Astrocyte of the hippocampus (primary cell): ENCODE measurements around the gene RABEP1.
"Not testable (repeated sequence)": the region's sequence is repeated elsewhere in the genome, so short reads cannot be mapped to it uniquely, and the experiment has no call there.

Experiments used
- DNase-seq: peaks from one replicate; pipeline ENCODE4 v3.0.0; 2011; ENCODE audit warnings: low read depth, low spot score

RABEP1 gene, protein sequence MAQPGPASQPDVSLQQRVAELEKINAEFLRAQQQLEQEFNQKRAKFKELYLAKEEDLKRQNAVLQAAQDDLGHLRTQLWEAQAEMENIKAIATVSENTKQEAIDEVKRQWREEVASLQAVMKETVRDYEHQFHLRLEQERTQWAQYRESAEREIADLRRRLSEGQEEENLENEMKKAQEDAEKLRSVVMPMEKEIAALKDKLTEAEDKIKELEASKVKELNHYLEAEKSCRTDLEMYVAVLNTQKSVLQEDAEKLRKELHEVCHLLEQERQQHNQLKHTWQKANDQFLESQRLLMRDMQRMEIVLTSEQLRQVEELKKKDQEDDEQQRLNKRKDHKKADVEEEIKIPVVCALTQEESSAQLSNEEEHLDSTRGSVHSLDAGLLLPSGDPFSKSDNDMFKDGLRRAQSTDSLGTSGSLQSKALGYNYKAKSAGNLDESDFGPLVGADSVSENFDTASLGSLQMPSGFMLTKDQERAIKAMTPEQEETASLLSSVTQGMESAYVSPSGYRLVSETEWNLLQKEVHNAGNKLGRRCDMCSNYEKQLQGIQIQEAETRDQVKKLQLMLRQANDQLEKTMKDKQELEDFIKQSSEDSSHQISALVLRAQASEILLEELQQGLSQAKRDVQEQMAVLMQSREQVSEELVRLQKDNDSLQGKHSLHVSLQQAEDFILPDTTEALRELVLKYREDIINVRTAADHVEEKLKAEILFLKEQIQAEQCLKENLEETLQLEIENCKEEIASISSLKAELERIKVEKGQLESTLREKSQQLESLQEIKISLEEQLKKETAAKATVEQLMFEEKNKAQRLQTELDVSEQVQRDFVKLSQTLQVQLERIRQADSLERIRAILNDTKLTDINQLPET

DNA sequence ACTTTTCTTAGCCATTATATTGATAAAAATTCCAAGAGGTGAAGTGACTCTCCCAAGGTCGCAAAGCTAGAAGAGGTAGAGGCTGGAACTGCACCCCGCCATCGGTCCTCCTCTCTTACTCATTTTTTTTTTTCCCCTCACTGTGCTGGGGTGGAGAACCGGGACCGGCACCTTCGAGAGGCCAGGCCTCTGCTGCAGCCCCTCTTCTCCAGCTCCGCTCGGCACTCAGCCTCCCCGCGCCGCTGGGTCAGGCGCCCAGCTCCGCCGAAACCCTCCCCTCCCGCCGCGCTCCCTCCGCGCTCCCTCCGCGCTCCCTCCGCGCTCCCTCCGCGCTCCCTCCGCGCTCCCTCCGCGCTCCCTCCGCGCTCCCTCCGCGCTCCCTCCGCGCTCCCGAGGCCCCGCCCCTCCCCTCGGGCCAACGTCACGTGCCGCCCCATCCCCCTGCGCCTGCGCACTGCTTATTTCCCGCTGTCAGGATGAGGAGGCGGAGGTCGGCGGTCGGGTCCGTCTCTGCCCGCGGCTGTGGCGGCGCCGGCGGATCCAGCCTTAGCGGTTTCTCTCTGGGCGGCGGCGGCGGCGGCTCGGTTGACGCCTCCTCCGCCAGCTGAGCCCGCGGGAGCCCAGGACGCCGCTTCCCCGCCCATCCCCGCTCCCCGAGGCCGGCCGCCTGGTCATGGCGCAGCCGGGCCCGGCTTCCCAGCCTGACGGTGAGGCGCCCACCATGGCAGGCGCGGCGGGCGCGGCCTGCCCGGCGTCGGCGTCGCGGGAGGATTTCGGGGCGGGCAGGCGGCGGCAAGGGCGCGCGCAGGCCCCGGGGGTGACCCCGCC is at the start of gene RABEP1:
Gene RABEP1 (plus strand): TSS at position 471 of the 828 bp plus-strand sequence. CDS start 203 bp downstream, at position 674.
- DNase-seq = peak; percentile 97

GRCh38 chr17:5233492-5233891 is 48.6 kb upstream of the RABEP1 start:
- not testable (repeated sequence) for DNase-seq

DNA sequence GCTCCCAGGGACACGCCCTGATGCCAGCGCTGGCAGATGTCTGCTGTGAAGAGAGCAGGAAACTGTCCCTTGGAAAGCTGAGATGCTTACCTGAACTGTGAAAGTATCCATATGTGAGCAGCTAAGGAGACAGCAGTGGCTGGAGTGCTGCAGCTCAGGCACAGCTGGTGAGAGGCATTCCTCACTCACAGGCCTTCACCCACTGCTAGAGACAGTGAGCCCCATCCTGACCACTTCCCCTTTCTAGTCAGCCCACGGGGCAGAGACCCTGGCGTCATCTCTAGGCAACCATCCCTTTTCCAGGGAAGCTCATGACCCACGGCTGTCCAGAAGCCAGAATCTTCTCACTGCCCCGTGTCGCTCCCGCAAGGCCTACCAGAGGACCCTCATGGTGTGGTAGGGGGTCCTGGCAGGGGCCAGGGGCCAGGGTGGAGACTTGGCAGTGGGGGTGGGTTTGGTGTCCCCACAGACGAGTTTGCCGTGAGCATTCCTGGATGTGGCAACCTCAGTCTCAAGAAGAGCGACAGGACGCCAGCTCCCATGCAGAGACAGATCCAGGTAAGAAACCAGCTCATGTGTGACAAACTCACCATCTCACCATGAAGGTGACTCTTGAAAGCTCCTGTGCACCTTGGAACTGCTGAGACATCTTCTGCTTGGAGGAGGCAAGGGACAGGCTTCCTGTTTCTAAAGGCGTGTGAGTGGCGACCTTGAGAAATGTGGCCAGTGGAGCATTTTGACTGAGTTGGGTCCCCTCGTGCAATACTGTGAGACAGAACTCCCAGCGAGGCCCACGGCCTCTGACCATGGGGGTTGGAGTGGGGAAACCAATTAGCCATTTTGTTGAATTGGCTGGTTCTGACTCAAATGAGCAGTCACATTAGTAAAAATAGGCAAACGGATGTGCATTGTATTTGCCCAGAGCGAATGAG is 47.2 kb upstream of the RABEP1 start, which contains the start of gene SCIMP:
Gene SCIMP (minus strand): TSS at position 216 of the 932 bp plus-strand sequence. CDS start 105 bp downstream, at position 111.
- no peak for DNase-seq

DNA sequence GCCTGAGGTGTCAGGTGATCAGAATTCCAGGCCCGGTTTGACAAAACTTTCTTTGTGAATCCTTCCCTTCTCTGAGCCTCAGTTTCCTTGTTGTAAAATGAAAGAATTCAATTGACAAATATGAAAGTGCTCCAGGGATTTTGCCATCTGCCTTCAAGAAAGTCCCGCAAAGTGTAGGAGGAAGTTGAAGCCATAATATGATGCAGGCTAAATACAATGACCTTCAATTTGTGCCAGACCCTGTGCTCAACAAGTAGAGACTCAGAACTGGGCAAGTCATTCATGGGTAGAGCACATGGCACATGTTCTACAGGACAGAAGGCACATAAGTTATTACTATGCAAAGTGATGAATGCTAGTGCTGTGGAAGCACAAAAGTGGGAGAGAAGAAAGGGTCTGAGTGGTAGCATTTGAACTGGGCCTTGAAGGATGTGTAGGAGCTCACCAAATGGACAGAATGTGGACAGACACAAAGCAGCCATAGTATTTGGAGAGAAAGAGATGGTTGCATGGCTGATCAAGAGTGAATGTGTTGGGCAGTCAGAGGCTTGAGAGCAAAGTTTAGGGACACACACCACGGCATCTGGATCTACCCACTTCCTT is 45.0 kb upstream of the RABEP1 start:
- no peak for DNase-seq

GRCh38 chr17:5237541-5238016 is 44.5 kb upstream of the RABEP1 start:
- DNase-seq = peak; percentile 44

DNA sequence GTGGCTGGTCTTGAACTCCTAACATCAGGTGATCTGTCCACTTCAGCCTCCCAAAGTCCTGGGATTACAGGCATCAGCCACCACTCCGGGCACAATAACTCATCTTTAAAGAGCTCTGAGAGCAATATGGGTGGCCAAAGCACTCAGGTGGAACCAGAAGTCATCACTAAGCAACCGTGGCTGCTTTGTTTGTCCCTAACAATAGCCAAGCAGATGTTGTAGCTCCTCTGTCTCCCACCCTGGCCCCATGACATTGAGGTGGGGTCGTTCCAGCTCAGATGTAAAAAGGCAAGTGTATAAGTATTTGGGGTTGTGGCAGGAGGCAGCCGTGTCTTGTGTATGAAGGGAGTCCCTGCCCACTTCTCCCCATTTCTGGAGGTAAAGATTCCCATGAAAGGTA is 43.8 kb upstream of the RABEP1 start:
- no peak for DNase-seq

DNA sequence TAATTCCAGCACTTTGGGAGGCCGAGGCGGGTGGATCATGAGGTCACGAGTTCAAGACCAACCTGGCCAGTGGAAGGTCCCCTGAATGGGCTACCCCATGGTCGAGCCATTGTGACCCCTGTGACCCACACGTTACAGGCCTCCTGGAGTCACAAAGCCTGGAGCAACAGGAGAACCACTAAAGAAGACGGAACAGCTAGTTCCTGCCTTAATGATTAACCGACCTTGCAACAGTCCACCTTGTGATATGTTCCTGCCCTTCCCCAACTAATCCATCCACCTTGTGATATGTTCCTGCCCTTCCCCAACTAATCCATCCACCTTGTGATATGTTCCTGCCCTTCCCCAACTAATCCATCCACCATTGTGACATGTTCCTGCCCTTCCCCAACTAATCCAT is 42.3 kb upstream of the RABEP1 start:
- DNase-seq = not testable (repeated sequence)

- no peak for DNase-seq
Observed at GRCh38 chr17:5241861-5242671, 40.0 kb upstream of the RABEP1 start.

- DNase-seq = no peak
Observed at GRCh38 chr17:5247621-5248020, 34.5 kb upstream of the RABEP1 start.

DNA sequence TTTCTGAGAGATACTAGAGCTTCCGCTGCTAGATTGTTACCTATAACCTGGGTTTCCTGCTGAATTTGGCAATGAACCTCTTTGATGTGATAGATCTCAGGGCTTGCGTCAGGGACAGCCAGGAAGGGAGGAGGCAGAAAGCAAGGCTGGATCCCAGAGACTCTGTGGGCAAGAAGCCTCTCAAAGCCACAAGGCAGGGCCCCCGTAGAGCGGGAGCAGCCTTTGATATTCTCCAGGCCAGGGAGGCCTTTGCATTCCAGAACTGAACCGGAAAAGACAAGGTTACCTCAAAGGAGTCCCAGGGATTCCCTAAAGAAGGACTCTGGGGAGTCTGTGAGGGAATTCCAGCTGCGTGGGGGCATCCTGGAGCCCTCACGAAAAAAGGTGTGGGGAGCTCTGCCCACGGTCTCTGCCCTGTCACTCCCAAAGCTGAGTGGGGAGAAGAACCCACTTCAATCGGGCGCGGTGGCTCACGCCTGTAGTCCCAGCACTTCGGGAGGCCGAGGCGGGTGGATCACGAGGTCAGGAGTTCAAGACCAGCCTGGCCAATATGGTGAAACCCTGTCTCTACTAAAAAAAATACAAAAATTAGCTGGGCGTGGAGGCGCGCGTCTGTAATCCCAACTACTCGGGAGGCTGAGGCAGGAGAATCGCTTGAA is 33.1 kb upstream of the RABEP1 start:
- DNase-seq = no peak

GRCh38 chr17:5249615-5250014 is 32.5 kb upstream of the RABEP1 start:
- peak; percentile 85 for DNase-seq

DNA sequence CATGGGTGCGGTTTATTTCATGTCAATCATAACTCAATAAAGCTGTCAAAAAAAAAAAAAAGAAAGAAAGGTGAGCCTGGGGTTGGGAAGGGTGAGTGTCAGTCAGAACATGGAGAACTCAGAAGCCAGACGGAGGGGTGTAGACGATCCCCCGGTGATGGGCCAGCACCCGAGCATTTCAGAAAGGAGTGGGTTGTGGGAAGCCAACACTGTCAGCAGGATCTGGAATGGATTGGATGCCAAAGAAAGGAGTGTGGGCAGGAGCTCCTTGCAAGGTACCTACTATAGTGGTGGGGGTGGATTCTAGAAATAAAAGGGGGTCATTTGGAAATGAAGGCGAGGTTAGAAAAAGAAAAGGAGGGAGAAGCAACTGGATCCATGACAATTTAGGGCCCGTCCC is 27.7 kb upstream of the RABEP1 start:
- no peak for DNase-seq

- no peak for DNase-seq
Observed at GRCh38 chr17:5254903-5255521, 27.1 kb upstream of the RABEP1 start.

DNA sequence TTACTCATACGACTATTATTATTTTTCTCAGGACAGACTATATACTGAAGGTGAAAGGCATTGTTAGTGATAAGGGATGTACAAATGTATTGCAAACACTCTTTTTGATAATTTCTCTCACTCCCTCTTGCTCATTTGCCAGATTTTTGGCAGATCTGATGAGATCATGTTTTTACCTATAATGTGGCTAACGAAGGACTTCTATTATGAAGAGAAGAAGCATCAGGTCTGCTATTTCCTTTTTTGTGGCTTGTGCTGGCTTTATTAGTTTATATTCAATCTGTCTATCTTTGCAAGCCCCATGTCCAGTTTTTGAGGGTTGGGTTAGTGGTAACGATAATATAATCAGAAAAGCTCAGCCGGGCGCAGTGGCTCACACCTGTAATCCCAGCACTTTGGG is 25.0 kb upstream of the RABEP1 start:
- no peak for DNase-seq

- DNase-seq = no peak
Observed at GRCh38 chr17:5260542-5260941, 21.5 kb upstream of the RABEP1 start.

DNA sequence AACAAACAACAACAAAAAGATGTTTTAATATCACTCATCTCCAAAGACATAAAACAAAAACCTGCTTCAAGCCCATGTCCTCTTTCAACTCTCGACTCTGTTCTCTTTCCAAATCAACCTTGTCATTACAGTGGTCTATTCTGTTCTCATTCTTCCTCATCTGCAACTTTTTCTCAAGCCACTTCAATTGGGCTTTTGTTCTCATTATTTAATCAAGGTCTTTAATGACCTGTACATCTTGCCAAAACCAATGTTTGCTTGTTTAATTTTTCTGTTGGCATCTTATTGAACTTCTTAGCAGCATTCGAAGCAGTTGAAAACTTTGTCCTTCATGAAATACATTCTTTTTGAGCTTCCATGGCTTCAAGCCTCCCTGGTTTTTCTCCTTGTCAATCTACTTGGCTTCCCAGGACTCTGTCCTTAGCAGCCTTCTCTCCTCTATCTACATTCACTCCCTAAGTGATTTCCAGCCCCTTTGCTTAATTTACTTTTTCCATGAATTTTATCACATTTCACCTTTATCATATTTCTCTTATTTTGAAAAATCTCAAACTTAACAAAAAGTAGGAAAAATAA is 19.6 kb upstream of the RABEP1 start:
- DNase-seq = no peak

GRCh38 chr17:5263441-5263840 is 18.6 kb upstream of the RABEP1 start:
- no peak for DNase-seq

- no peak for DNase-seq
Observed at GRCh38 chr17:5264893-5265292, 17.2 kb upstream of the RABEP1 start.
